ENCODE data around the gene INTS3.

GRCh38 chr1:153723687-153724086 lies 4.2 kb upstream of the INTS3 start:
- TF ChIP-seq CTCF (IDR thresholded peaks at IDR 0.05) (no peak), POLR2AphosphoS5 (IDR thresholded peaks at IDR 0.05) (no peak), POLR2A (IDR thresholded peaks at IDR 0.05) (no peak), EP300 (IDR thresholded peaks at IDR 0.05) (no peak)

Measured in suprapubic skin (tissue), 4 donors.